Natural killer cell (primary cell): ENCODE measurements around the gene PIK3CD. TPM values are rescaled to one million over a fixed set of nuclear protein-coding genes. Genes with fewer than 3 reads are reported as not detected.
A peak's percentile ranks its signal among the peaks of the same experiment; 100 is the strongest.

Experiments
- ATAC-seq, 3 donors: fragments of 150-1000 bp in 2 of 3; fragments of 200-7000 bp in 1 of 3; cut with Tn5 transposase; 1 replicate in 1 of 3; 2 replicates in 2 of 3; pipeline ENCODE4 v1.10.0; 2021; ENCODE audit warnings: mild to moderate bottlenecking in 2 of 3, moderate library complexity in 2 of 3
- DNase-seq, 2 donors: peaks; one replicate each; pipeline versions ENCODE4 v3.0.0 to v3.0.0-alpha.2; 2013 to 2021; ENCODE audit warnings: mixed read lengths in 1 of 2
- H3K27ac ChIP-seq: one replicate; pipeline ENCODE4 v1.5.1; 2013; ENCODE audit warnings: mild to moderate bottlenecking, low read length
- H3K27me3 ChIP-seq: one replicate; pipeline ENCODE4 v1.6.1; 2013; ENCODE audit warnings: low read length; ENCODE audit not compliant: control insufficient read depth, insufficient read depth
- H3K36me3 ChIP-seq: one replicate; pipeline ENCODE4 v1.6.1; 2013; ENCODE audit warnings: low read length; ENCODE audit not compliant: control insufficient read depth, insufficient read depth
- H3K4me1 ChIP-seq: one replicate; pipeline ENCODE4 v1.6.1; 2013; ENCODE audit warnings: low read length; ENCODE audit not compliant: control insufficient read depth, insufficient read depth
- H3K4me3 ChIP-seq: one replicate; pipeline ENCODE4 v1.5.1; 2013; ENCODE audit warnings: low read length
- H3K9me3 ChIP-seq: one replicate; pipeline ENCODE4 v1.6.1; 2013; ENCODE audit warnings: low read length; ENCODE audit not compliant: control insufficient read depth, insufficient read depth
- H3K27ac Mint-ChIP-seq, 2 donors: one replicate each; pipeline ENCODE4 v1.8.0; 2022; ENCODE audit warnings: mild to moderate bottlenecking in 2 of 2, mixed read lengths in 2 of 2, moderate library complexity in 1 of 2
- H3K27me3 Mint-ChIP-seq, 2 donors: one replicate each; pipeline ENCODE4 v1.8.0; 2022; ENCODE audit warnings: low read depth in 2 of 2, mixed read lengths in 2 of 2
- H3K36me3 Mint-ChIP-seq: one replicate; pipeline ENCODE4 v1.8.0; 2022; ENCODE audit warnings: mixed read lengths
- H3K4me1 Mint-ChIP-seq, 2 donors: one replicate each; pipeline ENCODE4 v1.8.0; 2022; ENCODE audit warnings: mixed read lengths in 2 of 2
- H3K4me3 Mint-ChIP-seq: one replicate; pipeline ENCODE4 v1.8.0; 2022; ENCODE audit warnings: mild to moderate bottlenecking, moderate library complexity, mixed read lengths
- H3K9me3 Mint-ChIP-seq, 2 donors: one replicate each; pipeline ENCODE4 v1.8.0; 2022; ENCODE audit warnings: mixed read lengths in 2 of 2
- WGBS: methylation state at CpG from one replicate; pipeline ENCODE4 v1.1.7; 2013; ENCODE audit warnings: missing lambda C conversion rate; ENCODE audit not compliant: insufficient coverage; 5-methylcytosine and 5-hydroxymethylcytosine counted together
- intact Hi-C: fragments of 100-400 bp; cut with micrococcal nuclease; formaldehyde crosslinking; loops from one replicate; pipeline ENCODE4 v1.14.2; 2022
- total RNA-seq, 4 donors: library from RNA; stranded (reverse); fragments of 120-200 nt in 1 of 4; gene quantifications; one replicate each; pipeline versions ENCODE4 v1.2.3 to v1.2.4, GENCODE V29; 2013 to 2022
- TF ChIP-seq, protein P1 (sequence below): fragments of 200-600 bp; IDR thresholded peaks from one replicate; pipeline ENCODE4 v1.8.0; 2022; ENCODE audit warnings: antibody characterized with exemption

Gene PIK3CD
- total RNA-seq, 3 donors from 2014 or later (not counting 1 experiment from before 2014, with no cell fraction given), result 171 to 240 (median 198) TPM

DNA sequence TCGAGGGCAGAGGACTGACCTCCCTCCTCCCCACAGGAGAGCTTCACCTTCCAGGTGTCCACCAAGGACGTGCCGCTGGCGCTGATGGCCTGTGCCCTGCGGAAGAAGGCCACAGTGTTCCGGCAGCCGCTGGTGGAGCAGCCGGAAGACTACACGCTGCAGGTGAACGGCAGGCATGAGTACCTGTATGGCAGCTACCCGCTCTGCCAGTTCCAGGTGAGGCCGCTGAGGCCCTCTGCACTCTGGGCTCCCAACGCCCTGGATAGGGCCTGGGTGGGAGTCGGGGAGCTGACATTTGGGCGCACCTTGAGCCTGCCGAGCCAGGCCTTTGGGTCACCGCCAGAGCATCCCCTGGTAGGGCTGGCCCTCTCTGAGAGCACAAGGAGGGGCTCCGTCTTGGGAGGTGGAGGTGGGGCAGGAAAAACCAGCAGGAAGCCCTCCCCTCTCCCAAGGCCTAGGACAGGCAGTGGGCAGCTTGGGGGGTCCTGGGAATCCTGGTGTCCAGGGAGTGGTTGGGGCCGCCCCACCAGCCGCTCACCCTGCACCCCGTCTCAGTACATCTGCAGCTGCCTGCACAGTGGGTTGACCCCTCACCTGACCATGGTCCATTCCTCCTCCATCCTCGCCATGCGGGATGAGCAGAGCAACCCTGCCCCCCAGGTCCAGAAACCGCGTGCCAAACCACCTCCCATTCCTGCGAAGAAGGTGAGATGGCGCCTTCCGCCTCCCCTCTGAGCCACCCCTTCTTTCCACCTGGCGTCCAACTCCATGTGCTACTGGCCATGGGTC lies 65.1 kb downstream of the PIK3CD start:
- Histone ChIP-seq H3K4me3 (peak overlapping the region; percentile 38), H3K4me1 (peaks cover 97% of the 10 kb centered on the region), H3K27me3 (no peaks in the 10 kb centered on the region), H3K27ac (peak overlapping the region; percentile 74), H3K36me3 (peaks cover 70% of the 10 kb centered on the region), H3K9me3 (no peaks in the 10 kb centered on the region)
- Mint-ChIP-seq H3K36me3 (no peaks in the 10 kb centered on the region), H3K4me3 (peak overlapping the region; percentile 89), H3K9me3 (no peaks in the 10 kb centered on the region), H3K27ac (peak overlapping the region; percentile 96 to 100), H3K4me1 (peaks cover 34 to 47% of the 10 kb centered on the region in 2 donors), H3K27me3 (no peaks in the 10 kb centered on the region)
- intact Hi-C loops, result loop anchor here (2.0 kb wide), 1 partner anchor 88 kb away; no protein-coding TSS in a partner anchor
- TF ChIP-seq, protein P1, sequence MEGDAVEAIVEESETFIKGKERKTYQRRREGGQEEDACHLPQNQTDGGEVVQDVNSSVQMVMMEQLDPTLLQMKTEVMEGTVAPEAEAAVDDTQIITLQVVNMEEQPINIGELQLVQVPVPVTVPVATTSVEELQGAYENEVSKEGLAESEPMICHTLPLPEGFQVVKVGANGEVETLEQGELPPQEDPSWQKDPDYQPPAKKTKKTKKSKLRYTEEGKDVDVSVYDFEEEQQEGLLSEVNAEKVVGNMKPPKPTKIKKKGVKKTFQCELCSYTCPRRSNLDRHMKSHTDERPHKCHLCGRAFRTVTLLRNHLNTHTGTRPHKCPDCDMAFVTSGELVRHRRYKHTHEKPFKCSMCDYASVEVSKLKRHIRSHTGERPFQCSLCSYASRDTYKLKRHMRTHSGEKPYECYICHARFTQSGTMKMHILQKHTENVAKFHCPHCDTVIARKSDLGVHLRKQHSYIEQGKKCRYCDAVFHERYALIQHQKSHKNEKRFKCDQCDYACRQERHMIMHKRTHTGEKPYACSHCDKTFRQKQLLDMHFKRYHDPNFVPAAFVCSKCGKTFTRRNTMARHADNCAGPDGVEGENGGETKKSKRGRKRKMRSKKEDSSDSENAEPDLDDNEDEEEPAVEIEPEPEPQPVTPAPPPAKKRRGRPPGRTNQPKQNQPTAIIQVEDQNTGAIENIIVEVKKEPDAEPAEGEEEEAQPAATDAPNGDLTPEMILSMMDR, result no peak
- 68% methylated on average over 28 of the region's 29 CpGs for WGBS
- peak in 1 of 2 donors; percentile 55 for DNase-seq
- ATAC-seq, result peak in 1 of 3 donors; percentile 1

DNA sequence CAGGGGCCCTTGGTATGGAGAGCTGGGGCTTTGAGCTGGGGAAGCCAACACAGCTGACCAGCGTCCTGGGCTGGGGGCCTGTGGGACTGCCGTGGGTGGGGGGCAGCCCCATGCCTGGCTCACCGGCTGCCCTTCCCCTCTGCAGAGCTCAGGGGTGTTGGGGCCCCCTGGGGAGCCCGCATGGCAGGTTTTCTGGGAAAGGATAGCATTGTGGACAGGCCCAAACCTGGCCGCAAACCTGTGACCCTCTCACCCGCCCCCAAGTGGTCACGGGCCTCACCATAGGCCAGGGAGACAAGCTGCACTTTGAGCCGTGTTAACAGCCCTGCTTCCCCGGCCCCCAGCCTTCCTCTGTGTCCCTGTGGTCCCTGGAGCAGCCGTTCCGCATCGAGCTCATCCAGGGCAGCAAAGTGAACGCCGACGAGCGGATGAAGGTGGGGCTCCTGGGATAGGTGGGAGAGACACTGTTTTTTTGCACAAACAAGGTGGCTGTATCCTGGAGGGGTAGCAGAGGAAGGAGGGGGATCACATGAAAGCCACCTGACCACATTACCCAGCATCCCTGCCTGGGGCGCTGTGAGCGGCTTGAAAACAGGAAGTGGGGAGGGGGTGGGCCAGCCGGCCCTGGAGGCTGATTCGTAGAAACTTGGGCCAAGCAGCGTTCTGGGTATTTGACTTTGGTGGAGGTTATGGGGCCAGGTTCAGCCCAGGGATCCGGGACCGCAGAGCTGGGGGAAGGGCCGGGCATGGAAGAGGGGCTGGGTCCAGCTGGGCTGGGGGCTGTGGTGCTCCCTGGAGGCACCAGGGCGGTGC lies 65.9 kb downstream of the PIK3CD start:
- H3K36me3 ChIP-seq, result peaks cover 76% of the 10 kb centered on the region
- intact Hi-C loops, result loop anchor here (1.0 to 2.0 kb wide), 2 partner anchors 65 to 89 kb away; no protein-coding TSS in a partner anchor
- no peaks in the 10 kb centered on the region for H3K36me3 Mint-ChIP-seq

DNA sequence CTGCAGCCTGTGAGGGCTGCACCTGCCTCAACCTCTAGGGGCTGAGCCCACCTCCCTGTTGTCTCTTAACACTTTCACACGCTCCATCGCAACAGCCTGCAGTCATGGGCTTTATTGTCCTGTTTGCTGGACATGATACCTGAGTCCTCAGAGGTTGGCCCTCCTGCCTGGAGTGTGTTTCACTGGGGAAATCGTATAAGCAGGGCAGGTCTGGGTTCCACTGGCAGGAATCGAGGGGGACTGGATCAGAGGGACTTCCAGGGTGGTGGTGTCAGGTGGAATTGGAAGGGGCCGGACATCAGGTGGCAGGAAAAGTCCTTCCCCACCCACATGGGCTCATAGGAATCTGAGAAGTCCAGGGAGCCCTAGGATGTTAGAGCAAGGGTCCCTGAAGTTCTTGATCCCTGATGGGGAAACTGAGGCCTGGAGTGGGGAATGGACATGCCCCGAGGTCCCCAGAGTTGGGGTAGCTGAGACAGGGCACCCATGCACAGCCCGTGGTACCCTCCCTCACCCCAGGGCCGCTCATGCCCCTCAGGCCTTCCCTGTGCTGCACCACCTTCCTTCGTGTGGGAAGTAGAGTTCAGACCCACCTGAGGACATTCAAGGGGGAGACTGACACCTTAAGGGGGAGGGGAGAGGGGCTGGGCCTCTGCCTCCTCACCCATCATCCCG lies 66.6 kb downstream of the PIK3CD start:
- no peaks in the 10 kb centered on the region for H3K36me3 Mint-ChIP-seq
- intact Hi-C loops, result loop anchor here (1.0 kb wide), 1 partner anchor 66 kb away; no protein-coding TSS in a partner anchor
- H3K27me3 ChIP-seq, result no peaks in the 10 kb centered on the region
- H3K4me3 Mint-ChIP-seq, result peak overlapping the region; percentile 89
- DNase-seq, result no peak
- H3K9me3 Mint-ChIP-seq, result no peaks in the 10 kb centered on the region
- peaks cover 79% of the 10 kb centered on the region for H3K36me3 ChIP-seq
- no peaks in the 10 kb centered on the region for H3K9me3 ChIP-seq
- H3K4me1 ChIP-seq, result peaks cover 89% of the 10 kb centered on the region
- H3K27me3 Mint-ChIP-seq, result no peaks in the 10 kb centered on the region
- H3K27ac Mint-ChIP-seq, result peak overlapping the region; percentile 96 to 100
- peak overlapping the region; percentile 74 for H3K27ac ChIP-seq
- H3K4me3 ChIP-seq, result peak overlapping the region; percentile 2
- TF ChIP-seq, protein P1, result no peak
- no peak for ATAC-seq
- peaks cover 32 to 41% of the 10 kb centered on the region in 2 donors for H3K4me1 Mint-ChIP-seq
- 52% methylated on average over 7 of the region's 10 CpGs for WGBS

More for the DNA sequence above, 65.9 kb downstream of the PIK3CD start:
- H3K4me1 Mint-ChIP-seq, result peaks cover 32 to 44% of the 10 kb centered on the region in 2 donors
- no peaks in the 10 kb centered on the region for H3K9me3 Mint-ChIP-seq
- peak overlapping the region; percentile 89 for H3K4me3 Mint-ChIP-seq
- Histone ChIP-seq H3K27me3 (no peaks in the 10 kb centered on the region), H3K27ac (peak overlapping the region; percentile 74), H3K4me3 (peak overlapping the region; percentile 38), H3K4me1 (peaks cover 96% of the 10 kb centered on the region), H3K9me3 (no peaks in the 10 kb centered on the region)
- TF ChIP-seq, protein P1, result no peak
- ATAC-seq (peak; percentile 83 to 94 (median 91)), DNase-seq (peak; percentile 80 to 95)
- WGBS, result 2% methylated on average over 25 of the region's 25 CpGs
- H3K27ac Mint-ChIP-seq, result peak overlapping the region; percentile 96 to 100
- H3K27me3 Mint-ChIP-seq, result no peaks in the 10 kb centered on the region
